MM.1S (cell line): ENCODE measurements around the gene VNN1.

Experiments used
- DNase-seq: peaks from one replicate; pipeline ENCODE4 v3.0.0-alpha.2; 2015
- H2AFZ ChIP-seq: fragments of 300-600 bp; sonication (generic); 2 replicates; pipeline ENCODE4 v1.6.0; 2016; ENCODE audit warnings: antibody characterized with exemption, low read length
- H3F3A ChIP-seq: fragments of 300-600 bp; sonication (generic); 2 replicates; pipeline ENCODE4 v1.6.1; 2016; ENCODE audit warnings: mild to moderate bottlenecking, antibody characterized with exemption, low read length, moderate library complexity, mixed read lengths; ENCODE audit not compliant: insufficient read depth
- H3K27ac ChIP-seq: fragments of 300-600 bp; sonication (generic); 2 replicates; pipeline ENCODE4 v1.5.1; 2016; ENCODE audit warnings: mild to moderate bottlenecking, low read length
- H3K27me3 ChIP-seq: fragments of 300-600 bp; sonication (generic); replicated peaks from 2 replicates; pipeline ENCODE4 v1.6.0; 2016; ENCODE audit warnings: low read length; ENCODE audit not compliant: insufficient read depth
- H3K36me3 ChIP-seq: fragments of 300-600 bp; sonication (generic); replicated peaks from 2 replicates; pipeline ENCODE4 v1.6.1; 2016; ENCODE audit warnings: mild to moderate bottlenecking, low read length, mixed read lengths; ENCODE audit not compliant: insufficient read depth
- H3K4me1 ChIP-seq: fragments of 300-600 bp; sonication (generic); 2 replicates; pipeline ENCODE4 v1.6.1; 2016; ENCODE audit warnings: low read length, mixed read lengths
- H3K4me2 ChIP-seq: fragments of 300-600 bp; sonication (generic); 2 replicates; pipeline ENCODE4 v1.6.0; 2016; ENCODE audit warnings: low read depth, low read length
- H3K4me3 ChIP-seq: fragments of 300-600 bp; sonication (generic); 2 replicates; pipeline ENCODE4 v1.5.1; 2016; ENCODE audit warnings: low read length, mixed read lengths
- H3K79me2 ChIP-seq: fragments of 300-600 bp; sonication (generic); 2 replicates; pipeline ENCODE4 v1.6.1; 2016; ENCODE audit warnings: mixed run types, low read length, mixed read lengths
- H3K9ac ChIP-seq: fragments of 300-600 bp; sonication (generic); 2 replicates; pipeline ENCODE4 v1.6.1; 2016; ENCODE audit warnings: low read length, mixed read lengths
- H3K9me2 ChIP-seq: fragments of 300-600 bp; sonication (generic); replicated peaks from 2 replicates; pipeline ENCODE4 v1.6.1; 2016; ENCODE audit warnings: mild to moderate bottlenecking, low read length, mixed read lengths; ENCODE audit not compliant: insufficient read depth
- H3K9me3 ChIP-seq: fragments of 300-600 bp; sonication (generic); replicated peaks from 2 replicates; pipeline ENCODE4 v1.6.1; 2016; ENCODE audit warnings: mild to moderate bottlenecking, low read length, mixed read lengths; ENCODE audit not compliant: insufficient read depth
- H4K20me1 ChIP-seq: fragments of 300-600 bp; sonication (generic); 2 replicates; pipeline ENCODE4 v1.6.1; 2016; ENCODE audit warnings: mild to moderate bottlenecking, low read length, moderate library complexity, mixed read lengths; ENCODE audit not compliant: insufficient read depth
- CTCF ChIP-seq: fragments of 300-600 bp; sonication (generic); IDR thresholded peaks from 2 replicates; pipeline ENCODE4 v1.5.1; 2016; ENCODE audit warnings: antibody characterized with exemption, low read length, mixed read lengths
- EZH2 ChIP-seq: fragments of 300-600 bp; sonication (generic); optimal IDR thresholded peaks from 2 replicates; pipeline ENCODE3; 2017; ENCODE audit warnings: low read depth, mild to moderate bottlenecking, antibody characterized with exemption, low read length, mixed read lengths
- EZH2phosphoT487 ChIP-seq: fragments of 300-600 bp; sonication (generic); IDR thresholded peaks from 2 replicates; pipeline ENCODE4 v1.6.1; 2018; ENCODE audit warnings: antibody characterized with exemption, low read length

VNN1 gene

GRCh38 chr6:132733814-132734213 lies 20.0 kb upstream of the VNN1 start:
- H3K9ac ChIP-seq: no peak overlapping the region
- H2AFZ ChIP-seq: no peak overlapping the region
- no peaks in the 10 kb centered on the region for H4K20me1 ChIP-seq
- no peak overlapping the region for H3K27ac ChIP-seq
- H3K79me2 ChIP-seq: no peaks in the 10 kb centered on the region
- TF ChIP-seq EZH2 (no peak), EZH2phosphoT487 (no peak), CTCF (no peak)
- no peaks in the 10 kb centered on the region for H3K9me2 ChIP-seq
- H3F3A ChIP-seq: no peaks in the 10 kb centered on the region
- H3K4me3 ChIP-seq: no peak overlapping the region
- H3K36me3 ChIP-seq: no peaks in the 10 kb centered on the region
- H3K4me1 ChIP-seq: no peaks in the 10 kb centered on the region
- no peaks in the 10 kb centered on the region for H3K9me3 ChIP-seq
- no peak overlapping the region for H3K4me2 ChIP-seq
- no peak for DNase-seq
- no peaks in the 10 kb centered on the region for H3K27me3 ChIP-seq

- no peaks in the 10 kb centered on the region for H3K36me3 ChIP-seq
- no peaks in the 10 kb centered on the region for H3F3A ChIP-seq
- no peaks in the 10 kb centered on the region for H3K9me3 ChIP-seq
- H3K79me2 ChIP-seq: no peaks in the 10 kb centered on the region
- no peak overlapping the region for H3K9ac ChIP-seq
- no peak overlapping the region for H3K4me2 ChIP-seq
- no peaks in the 10 kb centered on the region for H3K4me1 ChIP-seq
- TF ChIP-seq EZH2 (no peak), EZH2phosphoT487 (no peak), CTCF (no peak)
- H3K27me3 ChIP-seq: no peaks in the 10 kb centered on the region
- H4K20me1 ChIP-seq: no peaks in the 10 kb centered on the region
- H2AFZ ChIP-seq: no peak overlapping the region
- no peak overlapping the region for H3K27ac ChIP-seq
- H3K9me2 ChIP-seq: no peaks in the 10 kb centered on the region
- no peak overlapping the region for H3K4me3 ChIP-seq
- no peak for DNase-seq
Measured at GRCh38 chr6:132733283-132733682, 19.4 kb upstream of the VNN1 start.

- Histone ChIP-seq H3K36me3 (no peaks in the 10 kb centered on the region), H3K79me2 (no peaks in the 10 kb centered on the region), H4K20me1 (no peaks in the 10 kb centered on the region), H3K9me2 (no peaks in the 10 kb centered on the region), H3F3A (no peaks in the 10 kb centered on the region), H3K4me2 (no peak overlapping the region), H2AFZ (no peak overlapping the region), H3K27me3 (no peaks in the 10 kb centered on the region), H3K27ac (no peak overlapping the region), H3K4me3 (no peak overlapping the region), H3K9ac (no peak overlapping the region), H3K9me3 (no peaks in the 10 kb centered on the region), H3K4me1 (no peaks in the 10 kb centered on the region)
- no peak for DNase-seq
- no peak for TF ChIP-seq EZH2
- no peak for TF ChIP-seq EZH2phosphoT487
- TF ChIP-seq CTCF: no peak
Measured at GRCh38 chr6:132731086-132731485, 17.2 kb upstream of the VNN1 start.
